HG02938 (cell line): Measurements from ENCODE around the gene CARMIL3.
A peak's percentile ranks its signal among the peaks of the same experiment; 100 is the strongest.
"Not testable (repeated sequence)": the region's sequence is repeated elsewhere in the genome, so short reads cannot be mapped to it uniquely, and the experiment has no call there.

Experiments used
- ATAC-seq: cut with Tn5 transposase; IDR thresholded peaks from one replicate; pipeline ENCODE4 v1.9.1; 2021; ENCODE audit warnings: mild to moderate bottlenecking, moderate library complexity; ENCODE audit not compliant: unreplicated experiment

CARMIL3 gene

DNA sequence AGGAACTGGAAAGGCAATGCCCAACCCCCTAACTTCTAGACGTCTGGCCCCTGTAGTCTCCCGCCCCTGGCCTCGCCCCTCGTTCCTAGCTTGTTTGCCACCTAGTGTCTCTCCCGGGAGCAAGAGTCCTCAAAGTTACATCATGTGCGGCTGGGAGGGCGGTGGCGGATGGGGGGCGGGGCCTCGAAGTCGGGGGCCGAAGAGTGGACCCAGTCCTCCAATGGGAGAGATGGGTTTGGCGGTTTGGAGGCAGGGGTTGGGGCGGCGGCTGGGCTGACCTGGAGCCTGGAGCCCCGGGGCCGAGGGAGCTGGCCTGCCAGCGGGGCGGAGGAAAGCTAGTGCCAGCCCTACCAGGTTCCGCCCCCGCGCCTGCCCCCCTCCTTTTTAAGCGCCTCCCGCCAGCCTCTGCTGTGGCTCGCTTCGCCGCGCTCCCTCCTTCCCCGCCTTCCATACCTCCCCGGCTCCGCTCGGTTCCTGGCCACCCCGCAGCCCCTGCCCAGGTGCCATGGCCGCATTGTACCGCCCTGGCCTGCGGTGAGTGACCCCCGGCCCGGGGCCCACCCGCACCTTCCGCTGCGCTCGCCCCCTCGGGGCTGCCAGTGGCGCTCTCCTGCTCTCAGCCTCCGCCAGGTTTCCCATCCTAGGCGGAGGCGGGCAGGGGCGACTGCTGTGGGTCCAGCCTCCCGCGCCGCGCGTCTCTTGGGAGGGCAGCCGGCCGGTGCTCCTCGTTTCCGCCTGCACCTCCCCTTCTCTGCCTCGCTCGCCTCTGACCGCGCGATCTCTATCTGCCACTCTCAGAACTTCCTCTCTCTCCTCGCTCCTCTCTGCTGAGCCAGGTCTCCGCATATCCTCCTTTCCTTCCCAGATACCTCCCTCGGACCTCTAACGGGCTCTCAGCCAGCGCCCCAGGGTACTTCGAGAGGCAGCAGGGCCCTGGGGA is 42.4 kb downstream of the CARMIL3 start, which contains the start of gene PCK2:
Gene PCK2 (plus strand): TSS at position 411 of the 940 bp plus-strand sequence. CDS start 95 bp downstream, at position 506.
- peak; percentile 41 for ATAC-seq

DNA sequence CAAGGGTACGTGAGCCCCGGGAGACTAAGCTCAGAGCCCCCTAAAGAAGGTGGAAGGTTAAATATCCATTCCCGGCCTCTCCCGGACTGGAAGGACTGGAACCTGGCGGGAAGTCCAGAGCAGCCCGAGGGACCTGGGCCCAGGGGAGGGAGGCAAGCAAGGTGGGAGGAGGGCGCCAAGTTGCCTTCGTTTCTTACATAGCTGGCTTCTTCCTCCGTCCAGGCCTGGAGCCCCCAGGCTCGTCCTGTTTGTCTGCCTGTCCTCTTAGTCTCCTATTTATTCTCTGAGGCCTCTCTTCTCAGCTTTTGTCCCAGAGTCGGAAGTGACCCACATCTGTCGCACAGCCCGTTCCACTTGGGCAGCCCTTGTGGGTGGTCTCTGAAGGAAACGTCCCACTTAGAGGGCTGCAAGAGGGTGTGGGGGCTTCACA is 43.0 kb downstream of the CARMIL3 start:
- ATAC-seq: no peak

DNA sequence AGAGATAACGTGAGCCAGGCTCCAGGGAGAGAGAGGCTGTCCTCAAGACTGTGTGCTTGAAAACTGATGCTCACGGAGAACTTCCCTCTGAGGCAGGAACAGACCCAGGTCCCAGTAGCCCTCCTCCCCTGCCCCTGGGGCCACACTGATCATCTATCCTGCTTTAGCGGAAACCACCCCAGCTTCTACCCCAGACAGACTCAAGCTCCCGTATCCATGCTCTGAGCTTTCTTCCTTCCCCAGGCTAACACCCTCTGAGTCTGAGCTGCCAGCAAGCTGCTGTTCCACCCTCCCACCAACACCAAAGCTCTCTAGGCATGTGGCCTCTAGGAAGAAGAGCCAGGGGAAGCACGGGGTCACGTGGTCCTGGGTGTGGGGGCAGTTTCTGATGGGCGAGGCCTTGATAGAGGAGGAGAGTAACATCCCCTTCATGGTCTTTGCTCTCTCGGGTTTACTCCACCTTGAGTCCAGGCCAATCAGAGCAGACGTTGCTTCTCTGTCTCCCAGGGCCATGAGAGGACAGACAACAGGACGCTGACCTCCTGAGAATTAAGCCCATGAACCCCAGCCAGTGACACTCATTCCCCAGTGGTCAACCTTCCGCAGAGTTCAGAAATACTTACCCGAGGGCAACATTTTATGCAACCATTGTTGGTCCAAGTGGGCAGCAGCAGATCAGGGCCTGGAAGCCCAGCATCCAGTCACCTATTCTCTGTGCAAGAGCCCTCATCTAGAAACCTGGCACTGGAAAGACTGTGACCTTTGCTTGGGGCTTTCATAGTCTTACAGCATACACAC is 43.7 kb downstream of the CARMIL3 start:
- ATAC-seq: peak; percentile 74

DNA sequence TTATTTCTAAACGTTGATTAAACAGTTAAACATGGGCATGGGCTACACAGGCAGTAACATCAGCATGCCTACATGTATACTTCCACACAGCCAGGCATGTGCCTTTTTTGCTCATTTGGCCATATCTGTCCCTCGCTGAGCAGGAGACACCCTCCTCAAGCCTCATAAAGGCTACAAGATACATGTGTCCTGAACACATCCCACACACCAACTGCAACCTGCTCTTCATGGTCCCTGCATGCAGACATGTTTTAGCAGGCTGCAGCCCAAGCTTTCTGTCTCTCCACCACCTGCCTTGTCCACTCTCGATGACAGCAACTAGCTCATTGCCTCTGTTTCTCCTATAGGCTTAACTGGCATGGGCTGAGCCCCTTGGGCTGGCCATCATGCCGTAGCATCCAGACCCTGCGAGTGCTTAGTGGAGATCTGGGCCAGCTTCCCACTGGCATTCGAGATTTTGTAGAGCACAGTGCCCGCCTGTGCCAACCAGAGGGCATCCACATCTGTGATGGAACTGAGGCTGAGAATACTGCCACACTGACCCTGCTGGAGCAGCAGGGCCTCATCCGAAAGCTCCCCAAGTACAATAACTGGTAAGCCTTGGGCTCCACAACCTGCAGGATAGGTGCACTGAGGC is 44.9 kb downstream of the CARMIL3 start:
- no peak for ATAC-seq

DNA sequence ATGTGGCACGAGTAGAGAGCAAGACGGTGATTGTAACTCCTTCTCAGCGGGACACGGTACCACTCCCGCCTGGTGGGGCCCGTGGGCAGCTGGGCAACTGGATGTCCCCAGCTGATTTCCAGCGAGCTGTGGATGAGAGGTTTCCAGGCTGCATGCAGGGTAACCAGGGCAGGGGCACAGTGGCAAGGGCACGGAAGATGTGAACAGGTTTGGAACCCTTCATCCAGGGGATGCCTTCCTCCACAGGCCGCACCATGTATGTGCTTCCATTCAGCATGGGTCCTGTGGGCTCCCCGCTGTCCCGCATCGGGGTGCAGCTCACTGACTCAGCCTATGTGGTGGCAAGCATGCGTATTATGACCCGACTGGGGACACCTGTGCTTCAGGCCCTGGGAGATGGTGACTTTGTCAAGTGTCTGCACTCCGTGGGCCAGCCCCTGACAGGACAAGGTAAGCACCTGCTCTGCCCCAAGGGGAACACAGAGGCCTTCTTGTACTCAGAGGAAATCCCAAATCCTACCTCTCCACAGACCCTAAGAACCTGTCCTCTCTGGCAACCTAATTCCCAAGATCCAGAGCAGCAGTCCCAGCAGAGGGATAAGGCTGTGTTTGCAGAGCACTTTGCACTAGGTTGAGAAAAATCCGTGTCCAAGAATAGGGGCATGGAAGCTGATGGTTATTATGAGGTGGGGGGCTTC is 46.6 kb downstream of the CARMIL3 start:
- ATAC-seq: no peak

DNA sequence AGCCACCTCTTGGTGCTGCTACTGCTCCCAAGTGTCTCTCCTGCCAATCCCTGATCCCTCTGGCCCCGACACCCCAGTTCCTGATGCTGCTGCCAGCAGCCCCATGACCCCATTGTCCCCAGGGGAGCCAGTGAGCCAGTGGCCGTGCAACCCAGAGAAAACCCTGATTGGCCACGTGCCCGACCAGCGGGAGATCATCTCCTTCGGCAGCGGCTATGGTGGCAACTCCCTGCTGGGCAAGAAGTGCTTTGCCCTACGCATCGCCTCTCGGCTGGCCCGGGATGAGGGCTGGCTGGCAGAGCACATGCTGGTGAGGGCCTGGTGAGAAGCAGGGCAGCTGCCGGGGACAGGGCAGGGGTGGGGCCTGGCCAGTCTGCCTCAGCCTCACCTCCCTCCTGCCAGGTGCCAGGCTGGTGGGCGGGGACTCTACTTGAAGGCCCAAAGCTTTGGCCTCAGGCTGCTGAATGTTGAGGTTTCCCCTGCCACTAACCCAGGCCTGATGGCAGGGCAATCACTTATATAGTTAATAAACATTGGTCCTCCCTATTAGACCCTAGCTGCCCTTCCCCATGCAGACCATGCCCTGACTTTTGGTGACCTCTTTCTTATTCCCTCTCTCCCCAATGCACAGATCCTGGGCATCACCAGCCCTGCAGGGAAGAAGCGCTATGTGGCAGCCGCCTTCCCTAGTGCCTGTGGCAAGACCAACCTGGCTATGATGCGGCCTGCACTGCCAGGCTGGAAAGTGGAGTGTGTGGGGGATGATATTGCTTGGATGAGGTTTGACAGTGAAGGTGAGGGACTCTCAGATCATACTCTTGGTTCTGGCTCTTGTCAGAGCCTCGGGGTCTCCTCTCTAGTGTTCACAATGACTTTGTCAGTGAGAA is 47.4 kb downstream of the CARMIL3 start:
- no peak for ATAC-seq

DNA sequence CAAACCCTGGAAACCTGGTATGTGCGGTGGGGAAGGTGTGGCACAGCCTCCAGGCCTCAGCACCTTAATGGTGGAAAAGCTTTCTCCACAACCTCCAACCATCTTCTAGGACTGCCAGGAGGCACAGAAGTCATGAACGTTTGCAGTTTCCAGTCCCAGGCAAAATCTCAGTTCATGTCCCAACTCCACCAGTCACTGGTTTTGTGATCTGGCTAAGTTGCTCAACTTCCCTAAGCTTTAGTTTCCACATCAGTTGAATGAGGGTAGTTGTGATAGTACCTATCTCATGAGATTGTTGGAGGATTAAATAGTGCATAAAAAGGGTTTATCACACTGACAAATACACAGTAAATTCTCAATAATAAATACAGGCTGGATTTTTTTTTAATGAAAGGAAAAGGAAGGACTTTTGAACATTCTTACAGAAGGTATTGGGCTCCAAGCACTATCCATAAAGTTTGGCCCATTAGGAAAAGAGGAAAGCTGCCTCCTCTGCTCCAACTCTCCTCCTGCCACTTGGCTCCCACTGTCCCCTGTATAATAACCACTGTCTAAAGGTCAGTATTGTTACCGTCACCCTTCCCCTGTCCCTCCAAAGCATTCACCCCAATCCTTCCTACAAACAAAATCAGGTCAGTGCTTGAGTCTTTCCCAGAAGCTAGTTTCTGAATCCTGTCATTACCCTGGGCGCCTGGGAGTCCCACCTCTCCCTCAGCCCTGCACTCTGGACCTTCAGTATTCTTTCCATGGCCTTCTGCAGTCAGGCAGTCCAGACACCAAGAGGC is 48.6 kb downstream of the CARMIL3 start:
- ATAC-seq: no peak

DNA sequence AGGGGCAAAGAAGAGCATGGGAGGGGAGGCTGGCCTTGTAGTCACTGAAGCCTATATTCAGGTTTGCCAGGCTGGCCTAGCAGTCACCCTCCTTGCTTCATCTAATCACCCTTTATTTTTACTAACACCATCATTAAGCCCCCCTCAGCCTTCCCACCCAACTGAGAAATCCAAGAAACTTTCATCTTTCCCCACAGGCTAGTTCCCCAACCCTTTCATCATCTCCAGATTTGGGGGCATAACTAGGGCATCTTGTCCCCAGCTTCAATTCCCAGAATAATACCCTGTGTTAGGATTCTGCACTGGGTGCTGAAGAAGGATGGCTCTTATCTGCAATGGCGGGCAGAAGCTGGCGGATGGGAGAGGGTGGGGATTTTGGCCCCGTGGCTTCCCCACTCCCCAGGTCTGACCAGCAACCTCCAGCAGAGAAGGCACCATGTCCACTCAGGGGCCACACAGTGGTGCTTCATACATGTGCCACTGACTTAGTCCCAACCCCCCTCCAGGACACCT is 49.2 kb downstream of the CARMIL3 start:
- no peak for ATAC-seq

DNA sequence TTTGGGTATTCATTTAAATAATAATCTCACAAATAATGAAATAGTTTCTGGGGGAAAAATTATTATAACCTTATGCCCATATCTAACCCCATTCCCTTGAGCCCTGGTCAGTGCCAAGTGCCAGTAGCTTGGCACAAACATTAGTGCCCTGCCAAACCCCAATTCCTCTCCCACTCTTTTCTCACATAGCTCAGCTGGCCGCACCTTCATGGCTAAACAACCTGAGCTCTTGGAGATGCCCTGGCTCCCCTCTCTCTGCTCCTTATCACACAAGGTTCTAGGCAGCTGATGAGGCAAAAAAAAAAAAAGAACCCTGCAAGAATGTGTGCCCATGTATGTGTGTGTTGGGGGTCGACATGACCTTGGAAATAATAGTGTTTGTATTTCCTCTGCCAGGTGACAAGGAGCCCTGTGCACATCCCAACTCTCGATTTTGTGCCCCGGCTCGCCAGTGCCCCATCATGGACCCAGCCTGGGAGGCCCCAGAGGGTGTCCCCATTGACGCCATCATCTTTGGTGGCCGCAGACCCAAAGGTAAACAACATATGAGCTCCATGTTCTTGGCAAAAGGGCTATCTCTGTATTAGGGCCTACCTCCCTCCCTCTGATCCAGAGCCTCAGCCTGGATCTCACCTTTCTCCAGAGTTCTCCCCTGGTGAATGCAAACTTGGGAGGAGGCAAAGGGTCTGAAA is 50.7 kb downstream of the CARMIL3 start:
- ATAC-seq: no peak

DNA sequence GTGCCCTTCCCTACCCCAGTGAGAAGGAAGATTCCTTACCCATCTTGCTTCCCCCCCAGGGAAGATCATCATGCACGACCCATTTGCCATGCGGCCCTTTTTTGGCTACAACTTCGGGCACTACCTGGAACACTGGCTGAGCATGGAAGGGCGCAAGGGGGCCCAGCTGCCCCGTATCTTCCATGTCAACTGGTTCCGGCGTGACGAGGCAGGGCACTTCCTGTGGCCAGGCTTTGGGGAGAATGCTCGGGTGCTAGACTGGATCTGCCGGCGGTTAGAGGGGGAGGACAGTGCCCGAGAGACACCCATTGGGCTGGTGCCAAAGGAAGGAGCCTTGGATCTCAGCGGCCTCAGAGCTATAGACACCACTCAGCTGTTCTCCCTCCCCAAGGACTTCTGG is 51.6 kb downstream of the CARMIL3 start:
- no peak for ATAC-seq

DNA sequence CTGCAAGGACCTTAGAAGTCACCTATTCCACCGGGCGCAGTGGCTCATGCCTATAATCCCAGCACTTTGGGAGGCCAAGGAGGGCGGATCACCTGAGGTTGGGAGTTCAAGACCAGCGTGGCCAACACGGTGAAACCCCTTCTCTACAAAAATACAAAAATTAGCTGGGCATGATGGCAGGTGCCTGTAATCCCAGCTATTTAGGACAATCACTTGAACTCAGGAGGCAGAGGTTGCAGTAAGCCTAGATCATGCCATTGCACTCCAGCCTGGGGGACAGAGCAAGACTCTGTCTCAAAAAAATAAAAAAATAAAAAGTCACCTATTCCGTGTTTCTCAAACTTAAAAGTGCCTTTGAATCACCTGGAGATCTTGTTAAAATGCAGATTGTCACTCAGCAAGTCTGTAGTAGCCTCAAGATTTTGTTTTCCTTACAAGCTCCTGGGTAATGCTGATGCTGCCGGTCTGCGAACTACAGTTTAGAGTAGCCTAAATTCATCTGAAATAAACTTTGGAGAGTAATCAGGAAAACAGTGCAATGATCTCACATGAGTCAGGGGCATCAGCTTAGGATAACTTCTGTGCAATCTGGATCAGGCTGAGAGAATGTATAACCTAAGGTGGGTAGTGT is 53.9 kb downstream of the CARMIL3 start:
- ATAC-seq: not testable (repeated sequence)

DNA sequence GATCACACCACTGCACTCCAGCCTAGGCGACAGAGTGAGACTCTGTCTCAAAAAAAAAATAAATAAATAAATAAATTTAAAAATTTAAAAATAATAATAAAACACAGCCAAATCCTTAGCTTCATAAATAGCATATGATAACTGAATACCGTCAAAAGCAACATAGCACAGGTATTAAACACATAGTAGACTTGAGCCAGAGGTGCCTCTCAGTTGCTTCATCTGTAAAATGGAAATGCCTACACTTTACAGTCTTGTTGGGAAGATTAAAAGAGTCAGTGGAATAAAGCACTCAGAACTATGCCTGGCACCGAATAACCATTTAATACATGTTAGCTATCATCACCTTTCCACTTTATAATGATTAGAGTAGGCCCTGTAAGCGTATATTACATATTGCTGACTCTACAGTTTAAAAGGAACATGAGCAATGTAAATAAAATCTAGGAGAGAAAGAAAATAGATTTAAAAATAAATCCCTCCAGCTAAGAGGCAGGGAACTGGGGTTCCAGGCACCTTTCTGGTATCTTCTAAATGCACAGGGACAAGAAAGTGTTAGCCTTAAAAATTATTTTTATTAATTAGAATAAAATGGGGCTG is 55.0 kb downstream of the CARMIL3 start:
- no peak for ATAC-seq

DNA sequence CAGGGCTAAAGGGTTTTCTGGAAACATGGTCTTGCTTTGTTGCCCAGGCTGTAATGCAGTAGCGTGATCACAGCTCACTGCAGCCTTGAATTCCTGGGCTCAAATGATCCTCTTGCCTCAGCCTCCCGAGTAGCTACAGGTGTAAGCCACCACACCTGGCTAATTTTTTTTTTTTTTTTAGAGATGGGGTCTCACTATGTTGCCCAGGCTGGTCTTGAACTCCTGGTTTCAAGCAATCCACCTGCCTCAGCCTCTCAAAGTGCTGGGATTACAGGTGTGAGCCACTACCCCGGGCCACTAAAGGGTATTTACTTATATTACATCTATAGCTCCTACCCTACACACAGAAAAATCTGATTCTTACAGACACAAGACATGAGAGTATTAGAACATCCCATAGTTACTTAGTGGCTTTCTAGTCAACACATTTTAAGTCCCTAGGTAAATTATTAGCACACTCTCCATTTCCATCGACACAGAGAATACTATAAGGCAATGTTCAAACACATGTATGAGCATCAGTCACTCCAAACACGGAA is 56.6 kb downstream of the CARMIL3 start:
- ATAC-seq: no peak

DNA sequence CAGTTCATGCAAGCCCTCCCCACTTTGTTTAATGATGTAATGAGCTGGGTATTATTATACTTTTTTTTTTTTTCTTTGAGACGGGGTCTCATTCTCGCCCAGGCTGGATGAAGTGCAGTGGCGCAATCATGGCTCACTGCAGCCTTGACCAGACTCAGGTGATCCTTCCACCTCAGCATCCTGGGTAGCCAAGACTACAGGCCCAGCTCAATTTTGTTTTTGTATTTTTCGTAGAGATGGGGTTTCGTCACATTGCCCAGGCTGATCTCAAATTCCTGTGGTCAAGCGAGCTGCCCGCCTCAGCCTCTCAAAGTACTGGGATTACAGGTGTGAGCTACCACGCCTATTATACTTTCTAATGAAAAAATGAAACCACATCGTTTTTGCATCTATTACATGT is 58.3 kb downstream of the CARMIL3 start:
- ATAC-seq: no peak

DNA sequence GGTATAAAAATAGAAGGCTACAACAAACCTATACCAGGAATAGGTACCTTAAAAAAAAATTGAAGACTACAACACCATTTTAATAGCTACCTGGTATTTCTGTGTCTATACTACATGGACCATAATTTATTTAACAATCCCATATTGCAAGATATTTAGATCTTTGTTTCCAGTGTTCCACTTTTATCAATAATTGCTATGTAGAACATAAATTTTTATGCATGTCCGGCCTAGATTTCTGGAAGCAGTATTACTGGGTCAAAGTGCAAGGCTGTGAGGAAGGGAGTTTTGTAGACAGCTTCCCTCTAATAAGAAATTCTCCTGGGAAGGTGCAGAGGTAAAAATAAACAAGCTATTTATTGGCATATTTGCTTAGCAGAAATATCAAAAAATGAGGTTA is 58.7 kb downstream of the CARMIL3 start:
- no peak for ATAC-seq

DNA sequence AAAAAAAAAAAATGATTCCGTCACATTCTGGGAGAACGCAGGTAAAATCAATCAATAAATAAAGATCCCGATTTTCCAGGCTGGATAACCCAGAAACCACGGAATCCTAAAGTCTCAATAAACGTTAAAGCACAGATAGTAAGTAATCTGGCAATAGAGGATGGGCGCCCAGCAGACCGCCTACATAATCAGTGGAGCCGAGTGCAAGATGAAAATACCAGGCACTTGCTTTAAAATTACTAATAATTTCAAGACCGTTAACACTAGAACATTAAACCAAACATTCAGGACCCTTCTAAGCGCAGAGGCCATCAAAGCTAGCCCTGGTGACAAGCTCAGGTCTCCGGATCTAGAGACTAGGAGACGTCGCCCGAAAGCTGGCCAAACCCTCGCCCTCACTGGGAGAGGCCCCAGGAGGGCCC is 61.6 kb downstream of the CARMIL3 start:
- ATAC-seq: no peak
